Measurements from ENCODE around the gene ENDOD1. TPM values are rescaled to one million over a fixed set of nuclear protein-coding genes. Genes with fewer than 3 reads are reported as not detected.

Gene ENDOD1
- polyA plus RNA-seq, 1 experiment: 12.1 TPM

- Histone ChIP-seq H3K27me3 (ENCODE audit: control insufficient read depth, insufficient read depth, low read length) (no peaks in the 10 kb centered on the region), H3K27ac (ENCODE audit: low read depth, low read length) (no peak overlapping the region), H3K9me3 (ENCODE audit: control insufficient read depth, insufficient read depth, low read length) (no peaks in the 10 kb centered on the region), H3K4me3 (ENCODE audit: low read depth, low read length) (no peak overlapping the region)
- TF ChIP-seq, protein P1, sequence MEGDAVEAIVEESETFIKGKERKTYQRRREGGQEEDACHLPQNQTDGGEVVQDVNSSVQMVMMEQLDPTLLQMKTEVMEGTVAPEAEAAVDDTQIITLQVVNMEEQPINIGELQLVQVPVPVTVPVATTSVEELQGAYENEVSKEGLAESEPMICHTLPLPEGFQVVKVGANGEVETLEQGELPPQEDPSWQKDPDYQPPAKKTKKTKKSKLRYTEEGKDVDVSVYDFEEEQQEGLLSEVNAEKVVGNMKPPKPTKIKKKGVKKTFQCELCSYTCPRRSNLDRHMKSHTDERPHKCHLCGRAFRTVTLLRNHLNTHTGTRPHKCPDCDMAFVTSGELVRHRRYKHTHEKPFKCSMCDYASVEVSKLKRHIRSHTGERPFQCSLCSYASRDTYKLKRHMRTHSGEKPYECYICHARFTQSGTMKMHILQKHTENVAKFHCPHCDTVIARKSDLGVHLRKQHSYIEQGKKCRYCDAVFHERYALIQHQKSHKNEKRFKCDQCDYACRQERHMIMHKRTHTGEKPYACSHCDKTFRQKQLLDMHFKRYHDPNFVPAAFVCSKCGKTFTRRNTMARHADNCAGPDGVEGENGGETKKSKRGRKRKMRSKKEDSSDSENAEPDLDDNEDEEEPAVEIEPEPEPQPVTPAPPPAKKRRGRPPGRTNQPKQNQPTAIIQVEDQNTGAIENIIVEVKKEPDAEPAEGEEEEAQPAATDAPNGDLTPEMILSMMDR (IDR thresholded peaks at IDR 0.05; ENCODE audit: low read depth, low read length): no peak
- CTCF ChIA-PET: interaction anchor here (0.7 to 1.1 kb wide), 2 partner anchors 12 to 1328 kb away, joined by 3 to 8 read pairs; partner anchors contain the start of gene ENDOD1
- POLR2A ChIA-PET: no interaction called here
- DNase-seq (ENCODE audit: low read depth, low spot score): no peak
These were observed 12.3 kb downstream of the ENDOD1 start for GRCh38 chr11:95101935-95102334.

DNA sequence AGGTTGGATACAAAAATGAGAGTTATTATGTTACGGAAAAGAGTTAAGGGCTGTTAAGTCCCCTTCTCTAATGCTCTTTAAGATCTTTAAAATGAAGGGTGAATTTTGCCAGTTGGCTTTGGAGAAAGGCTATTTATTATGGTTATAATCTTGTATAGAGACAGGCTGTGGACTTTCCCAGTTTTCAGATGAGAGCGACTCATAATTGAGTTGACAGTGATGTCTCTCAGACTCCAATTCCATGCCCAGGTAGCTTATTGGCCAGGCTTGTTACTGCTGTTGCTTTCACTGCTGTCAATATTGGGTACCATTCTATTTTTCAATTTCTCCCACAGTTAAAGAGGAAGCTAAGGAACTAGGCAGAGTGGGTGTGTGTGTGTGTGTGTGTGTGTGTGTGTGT is 13.1 kb downstream of the ENDOD1 start:
- H3K27me3 ChIP-seq (ENCODE audit: control insufficient read depth, insufficient read depth, low read length): no peaks in the 10 kb centered on the region
- no peak overlapping the region for H3K4me3 ChIP-seq (ENCODE audit: low read depth, low read length)
- no peak for DNase-seq (ENCODE audit: low read depth, low spot score)
- TF ChIP-seq, protein P1 (IDR thresholded peaks at IDR 0.05; ENCODE audit: low read depth, low read length): no peak
- ChIA-PET CTCF (interaction anchor here (0.6 to 0.9 kb wide), 2 partner anchors 9 to 12 kb away, joined by 3 read pairs; no protein-coding TSS in a partner anchor), POLR2A (no interaction called here)
- H3K27ac ChIP-seq (ENCODE audit: low read depth, low read length): no peak overlapping the region
- no peaks in the 10 kb centered on the region; the same call in 1 of the 2 replicates for H3K9me3 ChIP-seq (ENCODE audit: control insufficient read depth, insufficient read depth, low read length)

GRCh38 chr11:95103701-95104100 is 14.1 kb downstream of the ENDOD1 start:
- H3K9me3 ChIP-seq (ENCODE audit: control insufficient read depth, insufficient read depth, low read length): no peaks in the 10 kb centered on the region; the same call in 1 of the 2 replicates
- ChIA-PET POLR2A (no interaction called here), CTCF (interaction anchor here (0.7 to 0.9 kb wide), 2 partner anchors 11 to 13 kb away, joined by 3 read pairs; no protein-coding TSS in a partner anchor)
- no peaks in the 10 kb centered on the region for H3K27me3 ChIP-seq (ENCODE audit: control insufficient read depth, insufficient read depth, low read length)
- no peak overlapping the region for H3K4me3 ChIP-seq (ENCODE audit: low read depth, low read length)
- no peak overlapping the region for H3K27ac ChIP-seq (ENCODE audit: low read depth, low read length)
- TF ChIP-seq, protein P1 (IDR thresholded peaks at IDR 0.05; ENCODE audit: low read depth, low read length): no peak
- no peak for DNase-seq (ENCODE audit: low read depth, low spot score)

DNA sequence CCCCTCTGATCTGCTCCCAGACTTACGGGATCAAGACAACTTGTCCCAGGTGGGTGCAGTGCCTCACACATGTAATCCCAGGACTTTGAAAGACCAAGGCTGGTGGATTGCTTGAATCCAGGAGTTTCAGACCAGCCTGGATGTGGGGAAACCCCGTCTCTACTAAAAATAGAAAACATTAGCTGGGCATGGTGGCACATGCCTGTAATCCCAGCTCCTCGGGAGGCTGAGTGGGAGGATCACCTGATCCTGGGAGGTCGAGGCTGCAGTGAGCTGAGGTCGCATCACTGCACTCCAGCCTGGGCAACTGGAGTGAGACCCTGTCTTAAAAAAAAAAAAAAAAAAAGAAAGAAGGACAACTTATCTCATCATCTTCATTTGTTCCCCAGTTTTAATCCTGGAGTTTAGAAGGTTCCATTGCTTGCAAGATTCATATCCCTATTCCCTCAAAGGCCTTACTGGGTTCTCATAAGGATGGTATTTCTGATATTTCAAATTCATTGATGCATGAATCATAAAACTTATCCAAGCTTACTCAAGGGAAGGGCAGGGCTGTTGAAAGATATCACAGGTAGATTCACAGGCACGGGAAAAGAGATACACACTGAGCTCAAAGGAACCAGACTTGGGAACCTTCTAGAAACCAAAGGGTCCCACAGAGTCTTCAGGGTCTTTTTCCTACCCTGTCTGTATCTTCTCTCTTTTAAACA is 14.6 kb downstream of the ENDOD1 start:
- CTCF ChIA-PET: no interaction called here

DNA sequence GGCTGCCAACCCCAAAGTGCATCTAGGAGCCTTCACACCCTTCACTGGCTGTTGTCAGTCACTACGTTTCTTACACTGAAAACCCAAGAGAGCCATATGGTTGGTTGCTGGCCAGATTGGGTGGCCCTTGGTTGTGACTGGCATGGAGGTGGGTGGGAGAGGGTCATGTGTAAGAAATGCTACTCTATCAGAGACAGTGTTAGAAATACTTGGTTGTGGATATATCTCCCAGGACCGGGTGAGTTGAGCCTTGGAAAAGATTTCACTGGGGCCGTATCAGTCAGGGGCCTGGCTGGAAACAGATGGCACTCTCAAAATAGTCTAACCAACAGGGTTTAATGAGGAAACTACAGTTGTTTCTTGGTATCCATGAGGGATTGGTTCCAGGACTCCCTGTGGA is 15.2 kb downstream of the ENDOD1 start:
- ChIA-PET POLR2A (no interaction called here), CTCF (no interaction called here)
- no peaks in the 10 kb centered on the region for H3K27me3 ChIP-seq (ENCODE audit: control insufficient read depth, insufficient read depth, low read length)
- H3K27ac ChIP-seq (ENCODE audit: low read depth, low read length): no peak overlapping the region
- H3K4me3 ChIP-seq (ENCODE audit: low read depth, low read length): no peak overlapping the region
- TF ChIP-seq, protein P1 (IDR thresholded peaks at IDR 0.05; ENCODE audit: low read depth, low read length): no peak
- no peaks in the 10 kb centered on the region; the same call in 1 of the 2 replicates for H3K9me3 ChIP-seq (ENCODE audit: control insufficient read depth, insufficient read depth, low read length)
- DNase-seq (ENCODE audit: low read depth, low spot score): no peak

More for the DNA sequence above, 14.6 kb downstream of the ENDOD1 start:
- no peak overlapping the region for H3K4me3 ChIP-seq (ENCODE audit: low read depth, low read length)
- H3K27ac ChIP-seq (ENCODE audit: low read depth, low read length): no peak overlapping the region
- H3K27me3 ChIP-seq (ENCODE audit: control insufficient read depth, insufficient read depth, low read length): no peaks in the 10 kb centered on the region
- POLR2A ChIA-PET: no interaction called here
- DNase-seq (ENCODE audit: low read depth, low spot score): no peak
- TF ChIP-seq, protein P1 (IDR thresholded peaks at IDR 0.05; ENCODE audit: low read depth, low read length): no peak
- no peaks in the 10 kb centered on the region; the same call in 1 of the 2 replicates for H3K9me3 ChIP-seq (ENCODE audit: control insufficient read depth, insufficient read depth, low read length)
